ENCODE data around the gene UBE2O.

DNA sequence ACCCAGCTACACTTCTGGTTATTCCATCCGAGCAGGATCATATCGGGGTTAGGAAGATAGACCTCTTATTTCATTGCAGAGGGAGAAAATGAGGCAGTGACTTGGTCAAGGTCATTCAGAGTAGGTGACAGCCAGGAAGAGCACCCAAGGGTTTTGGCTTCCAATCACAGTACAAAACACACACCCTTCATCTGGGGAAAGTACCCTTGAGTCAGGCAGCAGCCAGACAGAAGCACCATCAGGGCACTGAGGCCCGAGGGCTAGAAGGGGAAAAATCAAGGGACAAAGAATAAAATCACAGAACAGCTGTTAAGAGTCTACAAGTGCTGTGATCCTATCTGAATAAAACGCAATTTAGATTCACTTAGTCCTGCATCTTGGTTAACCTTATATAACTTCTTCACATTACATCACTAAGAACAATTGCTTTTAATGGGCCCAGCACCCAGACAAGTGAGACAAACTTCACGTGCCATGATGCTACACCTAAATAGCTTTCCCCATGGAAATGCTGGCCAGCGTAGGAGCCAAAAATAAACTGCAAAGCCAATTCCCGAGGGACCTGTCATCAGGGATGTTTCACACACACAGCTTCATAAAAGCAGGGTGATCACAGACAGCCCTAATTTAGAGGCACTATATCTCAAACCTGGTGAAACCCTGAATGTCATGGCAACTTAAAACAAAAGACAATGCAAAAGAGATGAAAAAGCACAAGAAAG is 4.9 kb downstream of the UBE2O start:
- TF ChIP-seq, protein P1, sequence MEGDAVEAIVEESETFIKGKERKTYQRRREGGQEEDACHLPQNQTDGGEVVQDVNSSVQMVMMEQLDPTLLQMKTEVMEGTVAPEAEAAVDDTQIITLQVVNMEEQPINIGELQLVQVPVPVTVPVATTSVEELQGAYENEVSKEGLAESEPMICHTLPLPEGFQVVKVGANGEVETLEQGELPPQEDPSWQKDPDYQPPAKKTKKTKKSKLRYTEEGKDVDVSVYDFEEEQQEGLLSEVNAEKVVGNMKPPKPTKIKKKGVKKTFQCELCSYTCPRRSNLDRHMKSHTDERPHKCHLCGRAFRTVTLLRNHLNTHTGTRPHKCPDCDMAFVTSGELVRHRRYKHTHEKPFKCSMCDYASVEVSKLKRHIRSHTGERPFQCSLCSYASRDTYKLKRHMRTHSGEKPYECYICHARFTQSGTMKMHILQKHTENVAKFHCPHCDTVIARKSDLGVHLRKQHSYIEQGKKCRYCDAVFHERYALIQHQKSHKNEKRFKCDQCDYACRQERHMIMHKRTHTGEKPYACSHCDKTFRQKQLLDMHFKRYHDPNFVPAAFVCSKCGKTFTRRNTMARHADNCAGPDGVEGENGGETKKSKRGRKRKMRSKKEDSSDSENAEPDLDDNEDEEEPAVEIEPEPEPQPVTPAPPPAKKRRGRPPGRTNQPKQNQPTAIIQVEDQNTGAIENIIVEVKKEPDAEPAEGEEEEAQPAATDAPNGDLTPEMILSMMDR (IDR thresholded peaks at IDR 0.05; ENCODE audit: low read depth, low read length, poor library complexity, severe bottlenecking) = no peak
- TF ChIP-seq EZH2phosphoT487 (IDR thresholded peaks at IDR 0.05; ENCODE audit: borderline replicate concordance, low read length) = no peak
